A549 treated with Mapracorat at 1 μM for 4 hours (cell line): ENCODE measurements around the gene CAMK2N1. TPM values are rescaled to one million over a fixed set of nuclear protein-coding genes. Genes with fewer than 3 reads are reported as not detected.

Experiments
- total RNA-seq: library from RNA; stranded (reverse); fragments of 200-300 nt; extraction: Qiagen RNA extraction; gene quantifications from 5 replicates; pipeline ENCODE4 v1.2.3, GENCODE V29; 2022

Gene CAMK2N1
- 49.0 to 60.6 TPM (median 55.9 TPM) in 5 replicates for total RNA-seq

GRCh38 chr1:20485527-20486456, at the start of gene CAMK2N1:
TSS of gene CAMK2N1 (minus strand) at chr1:20486210. CDS start at chr1:20485379, 831 bp downstream.

GRCh38 chr1:20507564-20508410, 21.8 kb upstream of the CAMK2N1 start, which contains the start of gene MUL1:
TSS of gene MUL1 (minus strand) at chr1:20508151. CDS start at chr1:20508024, 127 bp downstream.

Other genes starting within 250 kb of the CAMK2N1 start
- gene VWA5B1, start 195.3 kb downstream of the CAMK2N1 start, total RNA-seq = not detected in 5 replicates
- 37.0 to 45.6 TPM (median 44.1 TPM) in 5 replicates for gene MUL1, start 21.9 kb upstream of the CAMK2N1 start, total RNA-seq
- gene FAM43B, start 66.4 kb upstream of the CAMK2N1 start, total RNA-seq = 2.9 to 5.2 TPM (median 4.3 TPM) in 5 replicates
- 29.1 to 42.2 TPM (median 35.4 TPM) in 5 replicates for gene CDA, start 102.9 kb upstream of the CAMK2N1 start, total RNA-seq
- 27.2 to 38.1 TPM (median 32.7 TPM) in 5 replicates for gene PINK1, start 147.2 kb upstream of the CAMK2N1 start, total RNA-seq
- 171 to 211 TPM (median 208 TPM) in 5 replicates for gene DDOST, start 175.2 kb upstream of the CAMK2N1 start, total RNA-seq
- 1.6 to 2.7 TPM (median 2.1 TPM) in 5 replicates for gene KIF17, start 231.8 kb upstream of the CAMK2N1 start, total RNA-seq
- gene SH2D5, start 246.5 kb upstream of the CAMK2N1 start, total RNA-seq = 11.9 to 19.3 TPM (median 16.4 TPM) in 5 replicates